Activated CD4-positive, alpha-beta T cell treated with anti-CD3 and anti-CD28 coated beads, Interleukin-2, amount 50 U/mL, for 16 hours (primary cell): Measurements from ENCODE around the gene GABRA4.
A peak's percentile ranks its signal among the peaks of the same experiment; 100 is the strongest.

Source experiments
- DNase-seq: peaks from one replicate; pipeline ENCODE4 v3.0.0-alpha.2; 2020

The GABRA4 gene

DNA sequence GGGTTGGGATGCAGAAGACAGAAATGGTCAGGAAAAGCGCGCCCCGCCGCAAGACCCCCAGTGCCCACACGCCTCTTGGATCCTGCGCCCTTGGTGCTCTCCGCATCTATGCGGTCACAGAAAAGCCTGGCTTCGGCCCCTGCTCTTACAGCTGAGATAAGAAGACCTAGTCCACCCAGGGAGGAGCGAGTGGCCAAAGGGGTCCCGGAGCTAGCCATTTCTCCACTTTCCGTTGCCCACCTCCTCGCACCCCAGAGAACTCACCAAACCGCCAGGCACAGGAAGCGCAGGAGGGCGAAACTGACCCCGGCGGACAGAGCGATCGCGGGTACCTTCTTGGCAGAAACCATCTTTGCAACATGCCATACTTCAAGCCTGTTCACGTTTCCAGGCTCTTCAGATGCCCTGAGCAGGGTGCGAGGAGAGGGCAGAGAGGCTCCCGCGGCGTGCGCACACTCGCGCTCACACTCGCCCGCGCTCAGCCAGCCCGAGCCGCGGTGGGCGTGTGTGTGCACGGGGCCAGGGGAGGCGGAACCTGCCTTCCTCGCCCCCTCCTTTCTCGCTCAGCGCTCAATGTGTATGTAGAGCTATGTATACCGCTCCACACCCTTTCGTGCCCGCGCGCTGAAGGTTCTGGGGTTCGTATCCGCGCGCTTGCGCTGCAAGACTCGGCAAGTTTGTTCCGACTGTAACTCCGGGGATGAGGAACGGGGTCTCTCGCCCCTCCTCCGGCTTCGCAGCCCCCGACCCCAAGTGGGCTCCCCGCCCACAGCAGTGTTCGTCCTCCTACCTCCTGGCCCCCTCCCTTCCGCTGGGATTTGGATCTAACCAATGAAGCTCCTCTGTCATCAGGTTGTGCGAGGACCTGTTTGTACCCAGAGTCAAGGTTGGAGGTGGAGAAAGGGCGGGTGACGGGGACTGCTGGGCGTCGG is at the start of gene GABRA4:
Gene GABRA4 (minus strand): TSS at position 507 of the 932 bp plus-strand sequence. CDS start 157 bp downstream, at position 350.
- DNase-seq: no peak

GRCh38 chr4:47040828-47041227 is 47.4 kb upstream of the GABRA4 start:
- no peak for DNase-seq

DNA sequence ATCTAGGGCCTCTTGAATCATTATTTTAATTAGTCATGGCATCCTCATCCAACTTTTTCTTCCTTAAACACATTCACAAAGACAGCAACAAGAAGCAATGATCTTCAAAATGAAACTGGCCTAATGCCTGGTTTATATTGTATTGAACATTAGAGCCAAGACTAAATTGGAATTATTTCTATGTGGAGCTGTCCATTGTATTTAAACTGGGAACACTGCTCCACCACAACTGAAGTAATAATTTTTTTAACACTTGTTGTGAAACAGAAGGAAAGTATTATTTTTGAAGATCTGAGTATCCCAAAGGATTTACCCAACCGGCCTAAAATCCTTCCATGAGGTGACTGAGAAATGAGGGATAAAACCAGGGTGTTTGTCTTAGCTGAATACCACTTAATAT is 44.9 kb upstream of the GABRA4 start:
- no peak for DNase-seq

DNA sequence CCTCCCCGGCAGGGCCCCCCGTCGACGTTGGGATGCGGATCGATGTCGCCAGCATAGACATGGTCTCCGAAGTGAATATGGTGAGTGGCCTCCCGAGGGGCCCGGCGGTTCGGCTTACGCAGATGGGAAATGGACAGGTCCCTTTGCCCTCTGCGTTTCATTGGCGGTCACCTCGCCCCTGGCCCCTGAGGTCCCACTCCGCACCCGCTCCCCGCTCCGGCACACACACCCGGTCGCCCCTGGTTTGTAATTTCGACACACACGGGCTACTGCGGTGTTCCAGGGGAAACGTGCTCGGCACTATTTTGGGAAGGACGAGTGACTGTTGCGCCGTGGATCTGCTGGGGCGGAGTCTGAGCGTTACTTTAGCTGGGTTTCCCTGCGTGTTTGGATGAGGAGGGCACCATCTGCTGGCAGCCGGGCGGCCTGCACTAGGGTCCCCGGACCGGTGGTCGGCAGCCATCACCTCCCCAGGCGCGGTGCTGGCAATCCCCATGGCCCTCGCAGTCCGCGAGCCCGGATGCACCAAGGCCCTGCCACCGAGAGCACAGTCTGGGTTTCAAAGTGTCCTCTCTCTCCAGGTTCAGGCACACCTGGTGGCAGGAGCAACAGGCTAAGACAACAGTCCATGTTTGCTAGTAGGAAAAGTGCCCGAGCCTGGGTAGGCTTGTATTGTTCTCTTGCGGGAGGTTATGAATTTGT is 39.2 kb upstream of the GABRA4 start:
- peak; percentile 40 for DNase-seq

DNA sequence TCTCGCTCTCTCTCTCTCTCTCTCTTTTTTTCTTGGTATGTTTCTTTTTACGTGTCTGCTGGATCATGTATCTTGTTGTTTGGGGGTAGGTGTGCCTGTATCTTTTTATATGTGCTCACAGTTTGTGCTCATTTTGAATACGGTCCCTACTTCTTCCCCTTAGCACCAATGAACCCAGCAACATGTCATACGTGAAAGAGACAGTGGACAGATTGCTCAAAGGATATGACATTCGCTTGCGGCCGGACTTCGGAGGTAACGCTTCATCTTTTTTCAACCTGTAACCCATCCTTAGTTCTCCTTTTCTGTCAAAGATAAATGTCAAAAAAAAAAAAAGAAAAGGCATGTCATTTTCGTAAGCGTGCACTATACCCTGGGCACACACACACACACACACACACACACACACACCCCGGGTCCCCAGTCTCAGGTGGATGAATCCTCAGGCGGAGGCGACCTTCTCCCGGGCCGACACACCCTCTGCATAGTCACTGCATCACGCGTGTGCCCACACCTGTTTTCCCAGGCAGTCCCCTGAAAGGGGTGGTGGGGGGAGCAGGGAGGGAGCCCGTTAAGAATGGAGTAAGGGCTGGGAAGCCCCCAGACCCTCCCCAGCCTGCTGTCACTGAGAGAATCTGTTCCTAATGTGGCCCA is 38.5 kb upstream of the GABRA4 start:
- no peak for DNase-seq

DNA sequence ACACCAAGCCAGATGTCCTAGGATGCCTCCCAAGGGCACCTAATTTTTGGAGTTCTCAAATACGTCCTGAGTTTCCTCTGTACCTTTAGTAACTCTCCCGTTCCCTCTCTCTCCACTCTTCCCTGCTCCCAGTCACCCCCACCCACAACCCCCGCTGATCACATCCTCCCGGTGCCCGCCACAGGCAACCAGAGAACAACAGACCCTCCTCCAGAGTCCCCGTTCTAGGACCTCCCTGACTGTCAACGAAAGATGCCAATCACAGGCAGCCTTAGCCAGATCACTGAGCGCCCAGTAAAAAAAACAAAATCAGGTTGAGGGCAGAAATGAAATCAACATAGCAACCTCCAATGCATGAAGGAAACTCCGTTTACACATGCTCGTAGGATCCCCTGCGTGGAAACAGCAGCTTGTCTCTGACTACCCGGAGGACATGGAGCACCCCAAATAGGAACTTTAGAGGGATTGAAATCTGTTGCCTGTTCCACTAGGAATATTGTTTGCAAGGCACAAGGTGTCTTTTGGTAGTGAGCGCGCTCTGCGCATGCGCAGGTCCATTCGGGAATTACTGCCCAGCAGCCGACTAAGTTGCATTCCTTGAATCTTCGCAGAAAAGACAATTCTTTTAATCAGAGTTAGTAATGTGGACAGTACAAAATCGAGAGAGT is 37.8 kb upstream of the GABRA4 start, which contains the start of gene GABRB1:
Gene GABRB1 (plus strand): TSS at position 557 of the 668 bp plus-strand sequence.
- DNase-seq: no peak

- no peak for DNase-seq
Measured at GRCh38 chr4:47017494-47017893, 24.1 kb upstream of the GABRA4 start.

GRCh38 chr4:47017081-47017480 is 23.7 kb upstream of the GABRA4 start:
- no peak for DNase-seq

DNA sequence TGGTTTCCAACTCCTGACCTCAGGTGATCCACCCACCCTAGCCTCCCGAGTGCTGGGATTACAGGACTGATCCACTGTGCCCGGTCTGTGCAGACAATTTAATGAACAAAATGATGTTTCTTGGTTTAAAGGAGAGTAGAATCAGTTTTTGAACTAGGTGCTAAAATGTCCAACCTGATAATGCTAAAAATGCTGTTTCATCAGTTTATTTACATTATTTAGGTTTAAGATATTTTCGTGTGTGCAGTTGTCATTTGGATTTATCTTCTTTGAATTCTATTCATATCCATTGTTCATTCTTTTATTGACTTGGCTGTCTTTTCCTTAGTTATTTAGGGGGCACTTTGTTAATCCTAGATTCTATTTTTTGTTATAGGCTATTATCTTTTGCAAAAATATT is 20.0 kb upstream of the GABRA4 start:
- DNase-seq: no peak

DNA sequence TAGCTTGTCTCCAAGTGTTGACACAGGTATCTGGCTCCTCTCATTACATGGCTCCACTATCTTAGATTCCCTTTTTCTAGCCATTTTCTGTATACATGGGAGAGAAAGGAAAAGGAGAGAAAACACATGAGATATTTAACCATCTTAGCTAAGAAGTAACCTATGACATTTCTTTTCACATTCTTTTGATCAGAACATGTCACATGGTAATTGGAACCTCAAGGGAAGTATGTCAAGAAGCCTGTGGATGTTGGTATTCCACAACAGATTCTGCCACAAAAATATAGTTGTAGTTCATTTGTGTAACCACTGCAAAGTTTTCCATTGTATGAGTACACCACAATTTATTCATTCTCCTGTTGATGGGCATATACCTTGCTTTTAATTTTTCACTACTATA is 19.3 kb upstream of the GABRA4 start:
- no peak for DNase-seq

- peak; percentile 35 for DNase-seq
Measured at GRCh38 chr4:47010912-47011446, 17.6 kb upstream of the GABRA4 start.

DNA sequence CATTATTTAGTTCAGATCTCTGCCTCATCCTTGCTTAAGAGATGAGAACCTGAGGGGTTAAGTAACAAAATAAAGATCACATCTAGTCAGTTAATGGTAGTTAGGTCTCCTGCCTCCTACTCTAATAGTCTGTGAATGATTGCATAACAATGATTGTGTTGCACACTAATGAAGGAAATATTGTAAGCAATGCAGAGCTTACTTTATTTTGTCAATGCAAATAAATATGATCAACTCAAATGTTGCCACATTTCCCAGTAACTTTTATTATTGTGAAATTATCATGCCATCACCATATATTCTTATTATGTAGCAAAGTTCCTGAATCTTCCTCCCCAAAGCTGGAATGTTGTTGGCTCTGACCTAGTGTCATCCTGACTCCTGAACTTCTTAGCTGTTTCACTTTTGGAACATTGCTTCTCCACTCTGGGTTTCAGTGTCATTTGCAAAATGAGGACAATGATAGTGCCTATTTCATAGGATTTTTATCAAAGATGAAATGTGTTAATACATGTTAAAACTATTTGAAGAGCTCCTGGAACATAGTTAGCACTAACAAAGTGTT is 17.0 kb upstream of the GABRA4 start:
- DNase-seq: no peak

- no peak for DNase-seq
Measured at GRCh38 chr4:47002580-47002979, 9.2 kb upstream of the GABRA4 start.

- DNase-seq: no peak
Measured at GRCh38 chr4:47000406-47000805, 7.0 kb upstream of the GABRA4 start.

DNA sequence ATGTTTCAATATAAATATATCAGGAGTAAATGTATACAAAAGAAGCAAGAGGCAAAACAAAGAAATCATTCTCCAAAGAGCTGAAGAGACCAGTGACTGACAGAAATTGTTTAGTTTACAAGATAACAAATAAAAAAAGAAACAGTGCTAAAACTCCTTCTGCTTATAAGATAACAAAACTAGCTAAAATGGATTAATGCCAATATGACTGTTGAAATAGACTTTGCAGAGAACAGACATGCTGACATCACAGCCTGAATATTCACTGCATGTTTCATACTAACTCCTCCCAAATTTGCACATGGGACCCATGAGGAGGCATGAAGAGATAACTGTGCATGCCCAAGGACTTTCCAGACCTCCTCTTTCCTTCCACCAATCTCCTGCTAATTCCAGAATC is 6.2 kb upstream of the GABRA4 start:
- DNase-seq: no peak

DNA sequence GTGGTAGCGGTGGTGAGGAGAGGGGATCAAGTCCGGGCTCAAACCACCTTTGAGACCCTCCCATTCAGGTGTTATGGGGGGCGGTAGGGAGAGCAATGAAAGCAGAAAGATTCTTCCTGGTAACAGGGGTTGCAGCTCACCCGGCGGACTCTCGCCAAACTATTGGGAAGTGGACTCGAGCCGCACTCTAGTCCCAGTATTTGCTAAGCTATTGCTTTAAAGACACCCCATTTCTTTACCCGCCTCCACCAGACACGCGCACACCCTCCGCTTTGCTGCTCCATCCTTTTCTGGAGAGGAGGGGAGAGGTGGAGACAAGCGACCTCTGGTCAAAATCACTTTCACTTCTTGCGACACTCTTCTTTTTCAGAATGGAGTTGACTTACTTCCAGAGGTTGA is 625 bp upstream of the GABRA4 start:
- DNase-seq: no peak

DNA sequence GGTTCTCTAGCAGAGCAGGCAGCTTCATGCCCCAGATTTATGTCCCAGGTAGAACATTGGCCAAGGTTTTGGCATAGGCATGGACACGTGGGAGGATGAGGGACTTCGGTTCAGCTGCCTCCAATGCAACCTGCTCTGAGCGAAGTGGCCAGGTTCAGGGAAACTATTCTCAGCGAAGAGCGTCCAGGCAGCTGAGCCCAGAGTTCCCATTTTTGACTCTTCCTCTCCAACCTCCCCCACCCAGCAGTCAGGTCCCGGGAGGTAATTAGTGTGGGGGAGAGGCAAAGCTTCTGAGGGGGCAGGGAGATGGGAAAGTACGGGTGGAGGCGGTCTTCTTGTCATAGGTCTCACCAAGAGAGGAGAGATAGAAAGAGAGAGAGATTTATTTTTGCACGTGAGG is 1.0 kb downstream of the GABRA4 start:
- DNase-seq: no peak

GRCh38 chr4:46986922-46987638 is 6.3 kb downstream of the GABRA4 start:
- no peak for DNase-seq

GRCh38 chr4:46984781-46985180 is 8.6 kb downstream of the GABRA4 start:
- DNase-seq: no peak

- no peak for DNase-seq
Measured at GRCh38 chr4:46980851-46981250, 12.5 kb downstream of the GABRA4 start.

DNA sequence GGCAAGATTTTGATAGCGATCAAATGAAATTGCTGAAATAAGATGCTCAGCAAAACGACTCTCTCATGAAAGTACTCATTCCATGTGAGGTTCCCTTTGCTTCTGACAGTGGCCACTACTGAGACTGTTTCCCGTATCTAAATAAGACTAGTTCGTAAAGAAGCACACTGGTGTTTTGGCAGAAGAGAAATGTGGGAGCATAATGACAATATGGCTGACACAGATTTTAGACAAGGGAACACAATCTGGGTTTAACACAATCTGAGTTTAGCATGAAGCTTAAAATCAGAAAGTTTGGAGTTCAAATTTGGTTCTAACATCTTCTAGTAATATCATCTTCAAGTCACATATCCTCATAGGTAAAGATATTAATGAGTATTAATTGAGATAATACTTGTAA is 13.7 kb downstream of the GABRA4 start:
- no peak for DNase-seq

- DNase-seq: no peak
Measured at GRCh38 chr4:46979283-46979682, 14.1 kb downstream of the GABRA4 start.
